GM15510 (cell line): Measurements from ENCODE around the gene LRRC23.

Experiments
- POLR2A ChIP-seq: IDR thresholded peaks from 3 replicates; pipeline ENCODE4 v1.6.1; 2011; ENCODE audit warnings: borderline replicate concordance; ENCODE audit not compliant: insufficient read length; ENCODE audit errors: extremely low read depth

The LRRC23 gene

GRCh38 chr12:6932766-6933165, 28.1 kb downstream of the LRRC23 start:
- TF ChIP-seq POLR2A, result no peak

GRCh38 chr12:6934110-6934509, 29.5 kb downstream of the LRRC23 start:
- no peak for TF ChIP-seq POLR2A

GRCh38 chr12:6935371-6936193, 31.0 kb downstream of the LRRC23 start:
- no peak for TF ChIP-seq POLR2A

- no peak for TF ChIP-seq POLR2A
These were observed 31.6 kb downstream of the LRRC23 start for GRCh38 chr12:6936194-6936635.

GRCh38 chr12:6936636-6937480, 32.2 kb downstream of the LRRC23 start:
- peak; percentile 45 for TF ChIP-seq POLR2A

GRCh38 chr12:6937481-6938352, 33.1 kb downstream of the LRRC23 start:
- TF ChIP-seq POLR2A, result peak; percentile 84

- TF ChIP-seq POLR2A, result no peak
These were observed 34.0 kb downstream of the LRRC23 start for GRCh38 chr12:6938353-6939190.

- TF ChIP-seq POLR2A, result no peak
These were observed 34.5 kb downstream of the LRRC23 start for GRCh38 chr12:6939191-6939540.

GRCh38 chr12:6941267-6941666, 36.6 kb downstream of the LRRC23 start:
- no peak for TF ChIP-seq POLR2A

- no peak for TF ChIP-seq POLR2A
These were observed 37.2 kb downstream of the LRRC23 start for GRCh38 chr12:6941782-6942181.

GRCh38 chr12:6942331-6942665, 37.7 kb downstream of the LRRC23 start:
- TF ChIP-seq POLR2A, result no peak

GRCh38 chr12:6943389-6943721, 38.7 kb downstream of the LRRC23 start:
- no peak for TF ChIP-seq POLR2A

GRCh38 chr12:6943722-6944380, 39.2 kb downstream of the LRRC23 start, which contains the start of the genes C12orf57 and RNU7-1:
TSS of gene C12orf57 (plus strand) at chr12:6944022. CDS start at chr12:6944122, 100 bp downstream.
TSS of gene RNU7-1 (plus strand) at chr12:6943816.
- TF ChIP-seq POLR2A, result peak; percentile 99
